ENCODE measurements around the gene TDRKH.
A peak's percentile ranks its signal among the peaks of the same experiment; 100 is the strongest.

Gene TDRKH, protein sequence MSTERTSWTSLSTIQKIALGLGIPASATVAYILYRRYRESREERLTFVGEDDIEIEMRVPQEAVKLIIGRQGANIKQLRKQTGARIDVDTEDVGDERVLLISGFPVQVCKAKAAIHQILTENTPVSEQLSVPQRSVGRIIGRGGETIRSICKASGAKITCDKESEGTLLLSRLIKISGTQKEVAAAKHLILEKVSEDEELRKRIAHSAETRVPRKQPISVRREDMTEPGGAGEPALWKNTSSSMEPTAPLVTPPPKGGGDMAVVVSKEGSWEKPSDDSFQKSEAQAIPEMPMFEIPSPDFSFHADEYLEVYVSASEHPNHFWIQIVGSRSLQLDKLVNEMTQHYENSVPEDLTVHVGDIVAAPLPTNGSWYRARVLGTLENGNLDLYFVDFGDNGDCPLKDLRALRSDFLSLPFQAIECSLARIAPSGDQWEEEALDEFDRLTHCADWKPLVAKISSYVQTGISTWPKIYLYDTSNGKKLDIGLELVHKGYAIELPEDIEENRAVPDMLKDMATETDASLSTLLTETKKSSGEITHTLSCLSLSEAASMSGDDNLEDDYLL

DNA sequence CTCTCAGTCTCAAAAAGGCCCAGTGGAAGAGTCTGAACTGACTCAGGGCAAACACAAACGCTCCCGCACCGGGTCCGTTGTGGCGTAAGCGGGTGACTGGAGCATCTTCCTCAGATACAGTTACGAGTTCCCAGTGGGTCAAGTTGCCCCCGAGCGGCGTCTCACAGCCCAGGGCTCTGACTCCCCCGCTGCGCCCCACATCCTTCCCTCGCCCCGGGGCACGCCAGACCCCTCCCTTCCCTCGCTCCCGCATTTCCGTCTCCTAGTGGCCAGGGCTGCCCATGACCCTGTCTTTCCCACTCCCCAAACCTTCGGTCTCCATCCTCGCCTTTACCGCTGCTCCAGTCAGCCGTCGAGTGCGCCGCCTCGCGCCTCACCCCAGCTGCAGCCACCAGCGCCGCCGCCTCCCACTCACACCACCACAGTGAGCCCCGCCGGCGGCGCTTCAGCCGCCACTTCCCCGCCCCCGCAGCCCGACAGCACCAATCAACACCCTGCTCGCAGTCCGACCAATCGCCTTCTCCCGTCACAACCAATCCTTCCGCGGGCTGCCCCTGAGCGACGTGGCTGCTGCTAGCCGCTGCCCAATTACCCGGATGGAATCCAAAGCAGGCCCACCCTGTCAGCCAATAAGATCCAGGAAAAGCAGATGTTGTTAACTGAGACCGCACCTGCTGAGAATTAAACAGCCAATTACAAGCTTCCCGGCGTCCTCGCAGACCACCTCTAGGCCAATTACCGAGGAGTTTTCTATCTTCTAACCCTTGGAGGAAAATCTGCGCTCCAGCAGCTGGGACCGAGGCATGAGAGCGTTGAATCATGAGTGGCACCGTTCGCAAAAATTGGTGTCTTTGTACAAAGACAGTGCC, at the start of gene TDRKH:
TSS of gene TDRKH (minus strand) at position 430 of the 869 bp plus-strand sequence. CDS start 7,478 bp downstream, outside the sequence.
- DNase-seq (ENCODE audit: low spot score), result peak; percentile 100

DNA sequence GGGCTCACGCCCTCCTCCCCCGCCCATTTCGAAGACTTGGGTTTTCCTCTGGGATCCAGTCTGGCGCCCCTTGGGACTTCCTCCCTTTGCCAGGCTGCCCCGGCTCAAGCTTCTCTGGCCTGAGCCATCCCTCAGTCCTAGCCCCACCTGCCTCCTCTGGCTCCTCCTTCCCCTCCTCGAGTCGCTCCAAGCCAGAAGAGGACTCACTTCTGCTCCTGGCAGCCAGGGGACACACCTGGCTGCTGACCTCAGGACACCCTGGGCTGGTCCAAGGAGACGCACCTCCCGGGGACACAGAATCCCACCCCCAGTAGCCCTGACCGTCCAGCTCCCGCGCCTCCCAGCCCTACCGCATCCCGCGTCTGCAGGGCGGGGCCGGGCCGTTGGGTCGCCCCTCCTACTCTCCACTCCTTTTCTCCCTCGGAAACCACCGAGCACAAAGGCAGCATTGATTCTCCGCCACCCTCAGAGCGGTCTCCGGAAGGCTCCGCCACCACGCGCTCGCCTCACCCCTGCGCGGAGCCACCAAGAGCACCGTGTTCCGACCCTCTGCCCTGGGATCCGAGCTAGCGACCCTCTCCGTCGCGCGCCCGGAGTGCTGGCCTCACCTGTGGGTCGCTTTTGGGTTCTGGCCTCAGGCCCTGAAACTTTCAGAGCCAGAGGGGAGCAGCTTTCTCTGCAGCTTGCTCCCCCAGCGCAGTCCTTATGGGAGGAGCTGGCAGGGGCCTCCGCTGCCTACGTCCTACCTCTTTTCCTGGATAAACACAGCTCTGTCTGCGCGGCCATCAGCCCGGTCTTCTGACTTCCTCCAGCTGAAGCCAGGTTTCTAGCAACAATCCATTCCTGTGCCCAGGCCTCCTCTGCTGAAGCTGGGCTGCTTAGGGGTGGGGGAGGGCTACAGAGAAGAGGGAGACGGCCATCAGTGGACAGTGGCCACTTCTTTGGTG, 49.4 kb upstream of the TDRKH start, which contains the start of gene C2CD4D:
TSS of gene C2CD4D (minus strand) at position 364 of the 947 bp plus-strand sequence. CDS start 831 bp downstream, outside the sequence.
- peak; percentile 87 for DNase-seq (ENCODE audit: low spot score)

DNA sequence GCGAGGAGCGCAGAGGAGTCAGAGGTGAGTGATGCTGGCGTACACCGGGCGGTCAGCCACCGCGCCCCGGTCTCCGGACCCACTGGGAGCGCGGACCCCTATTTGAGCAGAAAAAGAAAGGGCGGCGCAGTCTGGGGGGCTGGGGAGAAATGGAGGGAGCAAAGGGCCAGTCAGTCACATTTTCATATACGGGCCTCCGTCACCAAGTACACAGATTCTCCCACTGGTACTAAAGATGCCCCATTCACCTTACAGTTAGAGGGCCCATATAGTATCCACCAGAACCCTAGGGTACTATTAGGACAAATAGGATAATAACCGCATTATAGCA, 48.7 kb upstream of the TDRKH start:
- no peak for DNase-seq (ENCODE audit: low spot score)

DNA sequence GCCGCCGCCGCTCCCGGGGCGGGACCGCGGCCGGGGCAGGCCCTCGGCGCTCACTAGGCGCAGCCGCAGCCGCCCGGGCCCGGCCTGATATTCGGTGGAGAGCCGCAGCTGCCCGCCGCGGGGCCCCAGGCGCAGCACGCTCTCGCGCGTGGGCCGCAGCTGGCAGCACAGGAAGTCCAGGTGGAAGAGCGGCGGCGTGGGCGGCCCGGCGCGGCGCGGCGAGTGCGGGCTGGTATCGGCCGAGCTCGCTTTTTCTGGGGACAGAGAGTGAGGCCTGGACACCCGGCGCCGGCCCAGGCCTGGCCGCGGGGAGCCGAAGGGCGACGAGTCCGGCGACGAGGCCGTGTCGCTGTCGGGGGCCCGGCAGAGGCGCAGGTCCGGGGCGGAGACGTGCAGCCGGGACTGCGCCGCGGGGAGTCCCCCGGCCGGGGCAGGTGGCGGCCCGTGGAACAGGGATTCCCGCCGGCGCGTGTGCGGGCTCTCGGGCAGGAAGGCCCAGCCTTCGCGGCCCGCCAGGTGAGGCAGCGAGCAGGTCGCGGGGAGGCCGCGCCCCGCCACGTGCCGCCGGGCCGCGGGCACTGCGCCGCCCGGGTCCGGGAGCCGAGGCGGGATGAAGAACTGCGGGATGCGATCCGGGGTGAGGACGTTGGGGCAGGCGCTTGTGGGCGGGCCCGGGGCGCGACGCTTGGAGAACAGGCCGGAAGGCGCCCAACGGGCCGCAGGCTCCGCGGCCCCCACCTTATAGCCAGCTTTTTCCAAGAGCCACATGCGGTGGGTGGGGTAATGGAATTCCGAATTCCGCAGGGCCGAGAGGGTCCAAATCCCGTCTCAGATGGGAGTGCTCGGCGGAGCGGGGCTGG, 48.2 kb upstream of the TDRKH start:
- DNase-seq (ENCODE audit: low spot score), result no peak

DNA sequence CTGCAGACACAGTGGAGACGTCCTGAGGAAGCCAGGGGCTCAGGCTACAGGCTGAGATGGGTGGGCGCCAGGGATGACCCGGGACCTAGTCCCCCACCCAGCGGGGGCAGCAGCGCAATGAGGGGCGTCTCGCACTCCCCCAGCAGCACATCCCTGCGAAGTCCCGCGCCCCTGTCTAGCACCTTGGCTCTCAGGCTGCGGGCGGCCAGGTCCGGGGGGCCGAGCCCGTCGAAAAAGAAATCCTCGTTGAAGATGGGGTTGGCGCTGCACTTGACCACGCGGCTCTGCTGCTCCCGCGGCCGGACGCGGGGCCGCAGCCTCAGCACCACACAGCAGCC, 47.6 kb upstream of the TDRKH start:
- DNase-seq (ENCODE audit: low spot score), result no peak

DNA sequence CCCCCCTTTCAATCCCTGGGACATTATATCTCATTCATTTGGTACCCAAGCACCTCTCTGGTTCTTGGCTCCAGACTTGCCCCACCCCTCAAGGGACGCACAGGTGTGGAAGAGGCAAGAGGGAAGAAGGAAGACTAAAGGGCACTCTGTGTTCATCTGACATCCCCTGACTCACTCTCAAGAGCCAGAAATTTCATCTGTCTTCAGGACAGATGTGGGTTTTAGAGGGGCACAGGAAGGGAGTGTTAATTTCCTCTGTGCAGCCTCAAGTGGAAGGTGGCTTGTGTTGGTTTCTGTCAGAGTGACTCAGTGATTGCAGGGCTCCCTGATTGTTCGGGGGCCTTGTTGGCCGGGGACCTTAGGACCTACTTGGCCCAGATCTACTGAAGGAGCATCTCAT, 46.9 kb upstream of the TDRKH start:
- no peak for DNase-seq (ENCODE audit: low spot score)

DNA sequence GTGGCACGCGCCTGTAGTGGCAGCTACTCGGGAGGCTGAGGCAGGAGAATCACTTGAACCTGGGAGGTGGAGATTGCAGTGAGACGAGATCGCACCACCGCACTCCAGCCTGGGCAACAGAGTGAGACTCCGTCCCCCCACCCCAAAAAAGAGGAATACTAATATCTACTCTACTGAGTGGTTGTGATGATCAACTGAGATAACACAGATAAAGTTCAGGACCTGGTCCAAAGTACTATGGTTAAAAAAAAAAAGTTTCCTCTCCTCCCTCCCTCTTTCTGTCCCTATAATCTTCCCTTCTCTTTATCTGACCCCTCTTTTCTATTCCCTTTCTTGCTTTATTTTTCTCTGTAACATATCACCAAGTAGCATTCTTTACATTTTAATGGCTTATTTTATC, 45.3 kb upstream of the TDRKH start:
- DNase-seq (ENCODE audit: low spot score), result no peak

DNA sequence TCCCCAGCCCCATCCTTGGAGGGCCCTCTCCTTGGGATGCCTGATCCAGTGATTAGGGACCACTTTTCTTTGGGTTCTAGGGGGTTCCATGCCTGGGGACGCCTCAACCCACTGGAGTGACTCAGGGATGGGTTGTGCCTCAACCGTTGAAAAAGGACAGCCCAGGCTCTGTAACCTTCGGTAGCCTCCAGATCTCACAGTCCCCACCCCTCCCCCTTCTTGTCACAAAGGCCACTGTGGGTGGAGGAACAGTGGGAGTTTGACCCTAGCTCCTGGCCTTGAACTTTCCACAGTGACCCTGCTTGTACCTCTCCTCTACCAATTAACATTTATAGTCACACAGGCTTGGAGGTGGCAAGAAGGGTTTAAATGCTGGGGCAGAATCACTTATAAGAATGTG, 43.9 kb upstream of the TDRKH start:
- no peak for DNase-seq (ENCODE audit: low spot score)

DNA sequence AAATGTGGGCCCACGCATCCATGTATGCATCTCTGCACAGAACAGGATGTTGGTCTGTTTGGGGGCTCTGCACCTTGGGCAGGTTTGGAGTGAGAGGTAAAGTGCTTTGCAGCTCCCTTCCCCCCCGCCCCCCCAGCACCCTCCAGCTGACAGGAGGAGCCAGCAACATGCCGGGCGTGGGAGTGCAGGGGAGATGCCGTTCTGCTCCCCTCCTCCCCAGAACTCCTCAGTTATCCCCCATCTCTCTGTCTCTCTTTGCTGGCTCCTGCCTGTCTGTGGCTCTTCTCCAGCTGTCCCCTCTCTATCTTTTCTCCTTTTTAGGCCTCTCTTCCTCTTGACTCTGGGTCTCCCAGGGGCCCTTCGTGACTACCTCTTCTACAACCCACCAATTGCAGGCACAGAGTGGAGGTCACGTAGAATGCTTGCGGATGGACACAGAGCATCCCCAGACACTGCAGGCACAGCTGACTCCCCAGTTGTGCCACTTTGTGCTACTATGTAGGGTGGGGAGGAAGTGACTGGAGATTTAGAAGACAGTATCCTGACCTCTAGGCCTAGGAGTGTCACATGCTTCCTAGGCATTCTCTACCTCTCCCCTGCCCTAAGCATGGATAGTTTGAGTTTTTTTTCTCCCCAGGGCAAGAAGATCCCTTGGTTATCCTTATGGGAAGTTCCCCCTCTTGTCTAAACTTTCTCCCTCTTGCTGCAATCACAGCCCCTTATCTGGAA, 43.0 kb upstream of the TDRKH start:
- no peak for DNase-seq (ENCODE audit: low spot score)

DNA sequence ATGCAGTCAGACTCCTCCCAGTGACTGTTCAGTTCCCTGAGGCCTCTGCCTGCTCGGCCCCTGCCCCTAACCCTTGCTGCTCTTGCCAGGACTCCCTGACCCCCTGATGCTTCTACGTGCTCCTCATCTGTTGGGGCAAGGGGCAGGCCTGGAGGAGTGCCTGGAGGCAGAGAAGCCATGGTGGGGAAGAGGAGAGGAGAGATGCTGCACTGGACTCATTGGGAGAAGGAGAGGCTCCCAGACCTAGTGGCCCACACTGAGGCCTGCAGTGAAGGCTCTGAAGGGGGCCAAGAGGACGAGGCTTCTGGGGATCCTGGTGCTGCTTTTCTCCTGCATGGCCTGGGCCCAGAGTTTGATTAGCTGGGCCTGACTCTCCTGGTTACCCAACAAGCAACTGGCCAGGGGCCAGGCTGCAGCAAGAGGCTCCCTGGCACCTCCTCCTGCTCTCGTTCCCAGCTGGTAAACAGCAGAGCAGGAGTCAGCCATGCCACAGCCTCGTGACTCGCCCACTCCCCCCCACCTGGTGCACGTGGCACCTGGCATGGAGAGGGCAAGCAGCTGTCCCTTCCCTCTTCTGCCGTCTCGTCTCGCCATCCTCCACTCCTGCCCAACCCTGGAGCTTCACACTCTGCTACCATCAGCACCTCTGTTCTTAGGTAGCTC, 42.1 kb upstream of the TDRKH start:
- no peak for DNase-seq (ENCODE audit: low spot score)

DNA sequence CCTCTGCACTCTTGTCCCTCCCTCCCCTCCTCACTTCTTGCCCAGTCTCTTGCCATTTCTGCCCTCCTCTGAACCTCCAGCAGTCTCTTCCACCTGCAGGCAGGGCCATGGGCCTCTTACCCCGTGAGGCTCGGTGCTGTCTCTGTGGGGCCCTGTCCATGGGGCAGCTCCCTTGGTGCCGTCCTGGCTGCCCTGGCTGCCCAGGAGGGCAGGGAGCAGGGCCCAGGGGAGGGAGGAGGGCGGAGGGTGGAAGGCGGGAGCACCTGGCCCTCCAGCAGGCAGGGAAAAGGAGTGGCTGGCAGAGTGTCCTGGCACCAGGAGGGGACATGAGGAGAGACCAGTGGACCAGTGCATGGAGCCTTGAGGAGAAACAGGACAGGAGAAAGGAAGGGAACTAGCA, 41.3 kb upstream of the TDRKH start, which contains the start of gene RORC:
TSS of gene RORC (minus strand) at position 198 of the 400 bp plus-strand sequence. CDS start at position 160, 38 bp downstream.
- no peak for DNase-seq (ENCODE audit: low spot score)

DNA sequence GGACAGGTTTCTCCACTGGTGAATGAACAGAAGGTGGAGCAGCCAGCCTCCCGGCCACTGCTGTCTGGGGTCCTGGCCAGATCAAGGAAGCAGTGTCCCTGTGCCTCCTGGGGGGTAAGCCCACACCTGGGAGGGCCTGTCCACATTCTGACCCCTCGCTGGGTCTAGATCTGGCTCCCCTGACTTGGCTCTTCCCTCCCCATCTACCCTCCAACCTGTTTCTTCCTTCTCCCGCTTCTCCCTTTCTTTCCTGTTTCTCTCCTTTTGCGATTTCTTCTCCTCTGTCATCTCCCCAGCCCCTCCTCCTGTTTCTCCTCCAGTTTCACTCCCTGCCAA, 40.9 kb upstream of the TDRKH start:
- DNase-seq (ENCODE audit: low spot score), result no peak

DNA sequence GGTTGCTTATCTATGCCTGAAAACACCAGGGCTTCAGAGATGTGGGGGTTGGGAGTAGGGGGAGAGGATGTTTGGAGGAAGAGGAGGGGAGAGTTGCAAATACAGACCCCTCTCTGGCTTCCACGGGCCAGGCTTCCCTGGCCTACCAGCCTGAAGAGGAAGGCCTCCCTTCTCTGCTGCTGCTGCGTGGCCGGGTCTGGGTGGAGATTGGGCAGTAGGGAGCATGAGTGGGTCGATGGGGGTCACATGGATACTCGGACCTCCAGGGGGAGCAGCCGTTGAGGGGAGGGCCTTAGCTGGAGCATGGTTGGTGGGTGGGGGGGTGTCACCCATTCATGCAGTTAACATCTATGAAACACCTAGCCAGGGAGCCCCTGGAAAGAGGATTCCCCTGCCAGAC, 39.8 kb upstream of the TDRKH start:
- no peak for DNase-seq (ENCODE audit: low spot score)

DNA sequence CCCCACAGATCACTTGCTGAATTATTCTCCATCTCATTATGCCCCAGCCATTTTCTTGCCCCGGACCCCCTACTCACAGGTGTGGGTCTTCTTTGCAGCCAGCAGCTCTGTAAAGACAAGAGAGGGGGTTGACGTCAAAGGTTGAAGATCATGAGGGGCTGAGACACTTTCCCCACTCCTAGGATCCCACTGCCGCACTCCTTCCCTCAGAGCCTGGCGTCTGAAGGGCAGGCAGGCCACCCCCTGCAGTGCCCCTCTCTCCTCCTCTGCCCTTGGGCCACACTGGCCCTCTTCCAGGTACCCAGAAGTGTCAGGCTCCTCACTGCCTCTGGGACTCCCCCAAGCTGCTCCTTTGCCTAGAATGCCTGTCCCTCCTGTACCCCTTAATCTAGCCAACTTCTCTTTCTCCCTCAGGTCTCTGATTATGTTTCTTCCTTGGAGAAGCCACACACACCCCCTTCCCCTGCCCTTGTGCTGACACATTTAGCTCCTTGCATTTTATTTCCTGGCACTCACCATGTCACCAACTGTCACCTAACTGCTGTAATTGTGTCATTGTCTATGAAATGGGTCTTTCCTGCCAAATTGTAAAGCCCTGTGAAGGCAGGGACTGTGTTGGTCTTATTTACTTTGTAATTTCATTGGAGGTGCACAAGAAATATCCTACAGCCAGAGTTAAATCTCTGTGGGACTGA, 39.2 kb upstream of the TDRKH start:
- no peak for DNase-seq (ENCODE audit: low spot score)

DNA sequence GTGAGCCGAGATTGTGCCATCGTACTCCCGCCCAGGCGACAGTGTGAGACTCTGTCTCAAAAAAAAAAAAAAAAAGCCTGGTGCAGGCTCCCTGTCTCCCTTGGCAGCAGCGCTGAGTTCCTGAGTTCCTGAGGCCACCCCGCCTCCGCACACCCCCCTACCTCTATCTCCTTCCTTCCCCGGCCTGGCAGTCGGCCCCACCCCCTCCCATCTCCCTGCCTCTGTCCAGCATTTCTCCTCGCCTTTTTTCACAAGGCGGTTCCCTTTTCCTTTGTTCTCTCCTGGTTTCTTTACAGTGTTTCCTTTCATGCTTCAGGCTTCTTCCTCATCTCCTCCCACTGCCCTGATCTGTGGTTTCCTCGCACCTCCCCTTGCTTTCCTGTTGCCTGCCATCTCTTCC, 38.6 kb upstream of the TDRKH start:
- no peak for DNase-seq (ENCODE audit: low spot score)

DNA sequence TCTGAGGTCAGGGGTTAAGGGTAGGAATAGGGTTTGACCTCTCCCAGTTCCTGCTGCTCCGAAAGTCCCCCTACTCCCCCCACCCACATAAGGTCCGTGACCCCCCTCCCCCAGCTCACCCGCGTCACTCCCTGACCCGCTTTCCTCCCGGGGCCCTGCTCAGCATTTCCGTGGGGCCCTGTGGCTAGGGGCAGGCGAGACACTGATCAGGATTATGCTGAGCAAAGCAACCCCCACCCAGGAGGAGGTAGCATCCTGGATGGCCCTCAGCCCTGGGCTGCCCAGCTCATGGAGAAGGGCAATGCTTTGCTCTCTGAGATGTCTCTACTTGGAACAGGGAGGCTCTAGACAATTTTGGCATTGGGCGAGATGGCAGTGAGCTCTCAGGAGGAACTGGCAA, 37.6 kb upstream of the TDRKH start:
- no peak for DNase-seq (ENCODE audit: low spot score)

DNA sequence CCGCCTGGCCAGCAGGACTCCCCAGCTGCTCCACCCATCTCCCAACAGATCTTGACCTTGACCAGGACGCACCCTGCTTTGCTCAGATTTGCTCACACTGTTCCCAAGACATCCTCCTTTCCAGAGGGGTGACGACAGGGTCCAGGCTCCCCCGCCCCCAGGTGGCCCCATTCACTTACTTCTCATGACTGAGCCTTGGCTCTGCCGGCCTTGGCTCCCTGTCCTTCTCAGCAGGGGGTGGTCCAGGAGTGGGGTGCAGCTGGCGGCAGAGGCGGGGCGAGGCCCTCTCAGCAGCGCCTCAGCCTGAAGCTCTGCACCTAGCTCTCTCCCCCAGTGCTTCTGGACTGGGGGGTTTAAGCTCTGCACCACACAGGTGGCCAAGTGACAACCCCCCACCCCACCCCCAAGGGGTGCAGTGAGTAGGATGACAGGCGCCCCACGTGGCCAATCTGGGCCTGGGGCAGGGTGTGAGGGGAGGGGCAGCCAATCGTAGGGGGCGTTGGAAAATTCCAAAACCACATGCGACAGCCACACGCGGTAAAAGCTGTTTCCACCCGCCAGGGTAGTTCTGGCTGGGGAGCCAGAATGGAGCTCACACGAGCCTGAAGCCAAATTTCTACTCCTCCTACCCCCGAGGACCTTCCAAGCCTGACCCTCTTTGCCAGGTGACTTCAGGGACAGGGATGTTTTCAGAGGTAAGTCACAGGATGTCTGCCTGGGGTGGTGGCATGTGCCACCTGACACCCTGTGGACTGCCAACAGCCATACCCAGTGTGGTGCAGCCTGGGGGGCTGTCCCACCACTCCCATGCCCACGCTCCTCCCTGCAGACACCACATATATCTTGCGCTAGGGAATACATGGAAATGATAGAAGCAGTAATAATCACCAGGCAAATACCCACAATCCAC, 35.7 kb upstream of the TDRKH start:
- DNase-seq (ENCODE audit: low spot score), result no peak

DNA sequence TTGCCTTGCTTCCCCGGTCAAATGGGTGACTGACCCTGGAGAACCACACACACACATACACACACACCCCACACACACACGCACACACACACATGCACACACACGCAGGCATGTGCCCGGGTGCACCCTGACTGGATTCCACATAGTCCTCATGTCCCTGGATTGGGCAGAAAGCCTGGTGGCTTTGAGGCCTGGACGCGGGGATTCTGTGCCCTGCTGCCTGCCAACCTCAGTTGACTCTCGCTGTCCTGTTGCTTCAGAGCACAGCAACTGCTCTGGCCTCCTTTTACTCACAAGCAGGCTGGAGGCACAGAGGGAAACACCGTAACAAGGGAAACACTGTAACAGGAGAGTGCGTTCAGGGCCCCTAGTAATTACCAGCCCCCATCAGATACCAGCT, 34.9 kb upstream of the TDRKH start:
- no peak for DNase-seq (ENCODE audit: low spot score)

Measured in LoVo (cell line).